Tibial nerve (tissue), 4 donors: Measurements from ENCODE around the gene ZBTB2. TPM values are rescaled to one million over a fixed set of nuclear protein-coding genes. Genes with fewer than 3 reads are reported as not detected.
A peak's percentile ranks its signal among the peaks of the same experiment; 100 is the strongest.

ENCODE experiments used
- DNase-seq, 2 donors: peaks; one replicate each; pipeline ENCODE4 v3.0.0-alpha.2; 2019; ENCODE audit warnings: low spot score in 2 of 2
- H3K27ac ChIP-seq, 4 donors: fragments of 200-600 bp; sonication (generic) in 3 of 4; one replicate each; pipeline ENCODE4 v1.5.1; 2017 to 2019; ENCODE audit warnings: mild to moderate bottlenecking in 1 of 4
- H3K27me3 ChIP-seq, 2 donors: fragments of 200-600 bp; sonication (generic) in 1 of 2; one replicate each; pipeline versions ENCODE4 v1.5.1 to v1.6.0; 2017 to 2019
- H3K36me3 ChIP-seq, 3 donors: fragments of 200-600 bp; sonication (generic); one replicate each; pipeline ENCODE4 v1.5.1; 2018 to 2019
- H3K4me1 ChIP-seq, 4 donors: fragments of 200-600 bp; sonication (generic) in 3 of 4; one replicate each; pipeline ENCODE4 v1.5.1; 2017 to 2019
- H3K4me3 ChIP-seq, 4 donors: fragments of 200-600 bp; sonication (generic) in 3 of 4; one replicate each; pipeline ENCODE4 v1.5.1; 2017 to 2019; ENCODE audit warnings: mild to moderate bottlenecking in 1 of 4, moderate library complexity in 1 of 4
- H3K9me3 ChIP-seq, 4 donors: fragments of 200-600 bp; sonication (generic) in 3 of 4; one replicate each; pipeline ENCODE4 v1.5.1; 2017 to 2019
- EP300 ChIP-seq, 2 donors: sonication (generic); formaldehyde crosslinking; IDR thresholded peaks; one replicate each; pipeline ENCODE4 v1.6.1; 2017; ENCODE audit warnings: antibody characterized with exemption in 2 of 2, mild to moderate bottlenecking in 1 of 2
- POLR2A ChIP-seq, 2 donors: fragments of 450-650 bp; IDR thresholded peaks; one replicate each; pipeline ENCODE4 v1.6.1; 2017; ENCODE audit warnings: antibody characterized with exemption in 2 of 2, mild to moderate bottlenecking in 2 of 2, moderate library complexity in 2 of 2
- WGBS, 2 donors: methylation state at CpG; one replicate each; pipeline ENCODE4 v1.1.5; 2018; 5-methylcytosine and 5-hydroxymethylcytosine counted together
- total RNA-seq, 4 donors: library from RNA; depleted of rRNA; stranded (reverse); fragments of >200 nt; gene quantifications; one replicate each; pipeline ENCODE4 v1.1.0, GENCODE V29; 2016
- TF ChIP-seq, protein P1 (sequence below), 5 experiments: fragments of 200-600 bp in 3 of 5; fragments of 450-650 bp in 2 of 5; sonication (generic) in 3 of 5; IDR thresholded peaks; one replicate each; pipeline ENCODE4 v1.5.1; 2016 to 2019; ENCODE audit warnings: antibody characterized with exemption in 5 of 5, mild to moderate bottlenecking in 3 of 5, moderate library complexity in 2 of 5

The ZBTB2 gene
- total RNA-seq, 4 donors from 2014 or later = 5.7 to 13.8 (median 10.2) TPM

DNA sequence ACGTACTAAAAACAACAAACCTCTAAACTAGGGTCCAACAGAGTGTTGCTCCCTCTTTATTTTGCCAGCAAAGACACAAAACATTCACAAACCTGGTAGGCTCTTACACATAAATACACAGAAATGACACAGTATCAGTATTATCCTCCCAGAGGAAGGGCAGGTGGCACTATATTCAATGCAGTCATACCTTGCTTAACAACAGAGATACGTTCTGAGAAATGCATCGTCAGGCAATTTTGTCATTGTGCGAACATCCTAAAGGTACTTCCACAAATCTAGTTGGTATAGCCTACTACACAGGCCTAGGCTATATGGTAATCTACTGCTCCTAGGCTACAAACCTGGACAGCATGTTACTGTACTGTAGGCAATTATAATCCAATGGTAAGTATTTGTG, 9.6 kb downstream of the ZBTB2 start:
- Histone ChIP-seq H3K9me3 (no peaks in the 10 kb centered on the region), H3K4me3 (no peak overlapping the region), H3K27ac (no peak overlapping the region), H3K4me1 (peaks cover 0 to 23% (median 5%) of the 10 kb centered on the region in 4 donors), H3K36me3 (peaks cover 0 to 2% (median 0%) of the 10 kb centered on the region in 3 donors), H3K27me3 (no peaks in the 10 kb centered on the region)
- 78 to 87% methylated on average over 4 of the region's 4 CpGs for WGBS, 2 donors
- DNase-seq = no peak
- TF ChIP-seq EP300 (IDR thresholded peaks at IDR 0.05) (no peak), POLR2A (IDR thresholded peaks at IDR 0.05) (no peak)

DNA sequence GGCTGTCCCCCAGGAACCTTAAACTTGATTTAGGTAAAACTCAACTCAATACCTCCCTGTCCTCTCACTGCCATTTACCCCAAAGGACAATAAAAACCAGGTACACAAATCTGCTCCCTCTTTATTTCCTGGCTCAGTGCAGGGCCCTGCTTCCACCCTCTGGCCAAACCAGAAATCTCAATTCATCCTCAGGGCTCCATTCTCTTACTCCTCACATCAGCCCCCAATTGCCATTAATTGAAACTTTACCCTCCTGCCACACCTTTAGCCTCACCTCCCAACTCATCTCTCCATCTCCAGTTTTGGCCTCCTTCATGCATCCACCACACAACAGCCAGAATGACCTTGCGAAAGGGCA, 10.5 kb downstream of the ZBTB2 start:
- Histone ChIP-seq H3K27me3 (no peaks in the 10 kb centered on the region), H3K27ac (peak overlapping the region in 2 of 4 donors; percentile 26 to 63), H3K4me1 (peaks cover 0 to 26% (median 9%) of the 10 kb centered on the region in 4 donors), H3K4me3 (peak overlapping the region in 1 of 4 donors; percentile 21), H3K9me3 (no peaks in the 10 kb centered on the region), H3K36me3 (peaks cover 0 to 2% (median 0%) of the 10 kb centered on the region in 3 donors)
- no peak for DNase-seq
- WGBS, 2 donors = 96 to 100% methylated on average over 1 of the region's 1 CpG
- TF ChIP-seq, protein P1, sequence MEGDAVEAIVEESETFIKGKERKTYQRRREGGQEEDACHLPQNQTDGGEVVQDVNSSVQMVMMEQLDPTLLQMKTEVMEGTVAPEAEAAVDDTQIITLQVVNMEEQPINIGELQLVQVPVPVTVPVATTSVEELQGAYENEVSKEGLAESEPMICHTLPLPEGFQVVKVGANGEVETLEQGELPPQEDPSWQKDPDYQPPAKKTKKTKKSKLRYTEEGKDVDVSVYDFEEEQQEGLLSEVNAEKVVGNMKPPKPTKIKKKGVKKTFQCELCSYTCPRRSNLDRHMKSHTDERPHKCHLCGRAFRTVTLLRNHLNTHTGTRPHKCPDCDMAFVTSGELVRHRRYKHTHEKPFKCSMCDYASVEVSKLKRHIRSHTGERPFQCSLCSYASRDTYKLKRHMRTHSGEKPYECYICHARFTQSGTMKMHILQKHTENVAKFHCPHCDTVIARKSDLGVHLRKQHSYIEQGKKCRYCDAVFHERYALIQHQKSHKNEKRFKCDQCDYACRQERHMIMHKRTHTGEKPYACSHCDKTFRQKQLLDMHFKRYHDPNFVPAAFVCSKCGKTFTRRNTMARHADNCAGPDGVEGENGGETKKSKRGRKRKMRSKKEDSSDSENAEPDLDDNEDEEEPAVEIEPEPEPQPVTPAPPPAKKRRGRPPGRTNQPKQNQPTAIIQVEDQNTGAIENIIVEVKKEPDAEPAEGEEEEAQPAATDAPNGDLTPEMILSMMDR (IDR thresholded peaks at IDR 0.05) = no peak
- TF ChIP-seq POLR2A (IDR thresholded peaks at IDR 0.05) = no peak
- TF ChIP-seq EP300 (IDR thresholded peaks at IDR 0.05) = no peak

DNA sequence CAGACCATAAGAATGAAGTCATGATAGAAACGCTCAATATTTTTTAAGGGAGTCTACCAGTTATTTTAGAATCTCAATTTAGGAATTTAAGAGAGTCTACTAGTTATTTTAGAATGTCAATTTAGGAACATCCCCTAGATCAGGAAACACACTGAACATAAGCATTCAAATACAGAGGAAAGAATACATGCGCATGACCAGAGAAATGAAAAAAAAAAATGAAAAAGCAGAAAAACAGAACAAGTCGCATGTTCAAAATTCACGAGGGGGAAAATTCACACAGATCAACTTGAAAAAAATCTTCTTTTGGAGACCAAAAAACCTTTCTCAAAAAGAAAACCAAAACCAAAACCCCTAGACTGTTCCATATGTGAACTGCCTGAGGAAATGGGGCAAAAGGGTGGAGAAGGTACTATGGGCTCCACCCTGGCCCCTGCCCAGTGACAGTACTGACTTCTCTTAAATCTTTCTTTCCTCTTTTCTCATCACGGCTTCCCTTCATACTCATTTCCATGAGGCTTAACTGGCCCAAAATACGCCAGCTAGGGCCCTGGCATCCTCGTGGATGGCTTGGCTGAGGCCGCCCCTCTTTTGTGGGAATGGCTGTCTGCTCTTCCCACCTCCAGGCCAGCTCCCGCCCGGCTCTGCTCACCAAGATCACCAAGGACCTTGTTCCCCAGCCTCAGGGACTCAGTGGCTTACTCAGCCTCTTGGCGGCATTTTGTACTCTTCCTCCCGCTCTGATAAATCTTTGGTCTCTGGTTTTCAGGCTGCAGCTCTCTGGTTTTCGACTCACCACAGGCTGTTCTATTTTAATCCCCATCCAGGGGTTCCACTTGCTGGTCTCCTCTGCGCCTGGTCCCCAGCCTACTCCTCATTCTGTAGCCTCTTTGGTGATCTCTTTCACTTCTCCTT, 11.2 kb downstream of the ZBTB2 start:
- Histone ChIP-seq H3K36me3 (peaks cover 0 to 2% (median 0%) of the 10 kb centered on the region in 3 donors), H3K27me3 (no peaks in the 10 kb centered on the region), H3K4me3 (peak overlapping the region in 1 of 4 donors; percentile 21), H3K27ac (peak overlapping the region in 3 of 4 donors; percentile 26 to 63 (median 59)), H3K9me3 (no peaks in the 10 kb centered on the region), H3K4me1 (peaks cover 0 to 27% (median 9%) of the 10 kb centered on the region in 4 donors)
- TF ChIP-seq, protein P1 (IDR thresholded peaks at IDR 0.05) = no peak
- TF ChIP-seq EP300 (IDR thresholded peaks at IDR 0.05) (no peak), POLR2A (IDR thresholded peaks at IDR 0.05) (no peak)
- DNase-seq = no peak
- WGBS, 2 donors = 69 to 73% methylated on average over 14 of the region's 14 CpGs

DNA sequence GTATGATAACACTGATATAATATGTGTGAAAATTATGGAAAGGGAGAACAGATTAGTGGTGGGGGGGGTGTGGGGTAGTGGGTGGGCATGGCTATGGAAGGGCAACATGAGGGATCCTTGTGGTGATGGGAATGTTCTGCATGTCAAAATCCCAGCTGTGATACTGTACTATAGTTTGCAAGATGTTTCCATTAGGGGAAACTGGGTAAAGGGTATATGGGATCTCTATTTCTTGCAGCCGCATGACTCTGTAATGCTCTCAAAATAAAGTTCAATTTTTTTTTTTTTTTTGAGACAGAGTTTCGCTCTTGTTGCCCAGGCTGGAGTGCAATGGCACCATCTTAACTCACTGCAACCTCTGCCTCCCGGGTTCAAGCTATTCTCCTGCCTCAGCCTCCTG, 14.3 kb downstream of the ZBTB2 start:
- H3K9me3 ChIP-seq = no peaks in the 10 kb centered on the region
- H3K4me3 ChIP-seq = no peak overlapping the region
- H3K4me1 ChIP-seq = peaks cover 0 to 34% (median 17%) of the 10 kb centered on the region in 4 donors
- 84 to 86% methylated on average over 3 of the region's 3 CpGs for WGBS, 2 donors
- H3K36me3 ChIP-seq = peaks cover 0 to 6% (median 0%) of the 10 kb centered on the region in 3 donors
- TF ChIP-seq, protein P1 (IDR thresholded peaks at IDR 0.05) = no peak
- TF ChIP-seq POLR2A (IDR thresholded peaks at IDR 0.05) (no peak), EP300 (IDR thresholded peaks at IDR 0.05) (no peak)
- no peak for DNase-seq
- no peak overlapping the region for H3K27ac ChIP-seq
- H3K27me3 ChIP-seq = no peaks in the 10 kb centered on the region

DNA sequence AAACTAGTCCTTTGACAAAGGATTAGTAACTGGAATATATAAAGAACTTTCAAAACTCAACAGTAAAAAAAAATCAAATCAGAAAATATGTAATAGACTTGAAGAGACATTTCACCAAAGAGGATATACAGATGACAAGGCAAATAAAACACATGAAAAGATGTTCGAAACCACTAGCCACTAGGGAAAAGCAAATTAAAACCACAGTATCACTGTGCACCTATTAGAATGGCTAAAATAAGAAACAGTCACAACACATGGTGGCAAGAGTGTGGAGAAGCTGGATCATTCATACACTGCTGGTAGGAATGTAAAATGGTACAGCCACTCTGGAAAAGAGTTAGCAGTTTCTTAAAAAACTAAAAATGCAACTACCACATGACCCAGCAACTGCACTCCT, 14.9 kb downstream of the ZBTB2 start:
- Histone ChIP-seq H3K27me3 (no peaks in the 10 kb centered on the region), H3K36me3 (peaks cover 0 to 13% (median under 1%) of the 10 kb centered on the region in 3 donors), H3K27ac (peak overlapping the region in 1 of 4 donors; percentile 22), H3K4me1 (peaks cover 0 to 34% (median 17%) of the 10 kb centered on the region in 4 donors), H3K4me3 (no peak overlapping the region), H3K9me3 (no peaks in the 10 kb centered on the region)
- 71 to 81% methylated on average over 1 of the region's 1 CpG for WGBS, 2 donors
- DNase-seq = no peak
- TF ChIP-seq EP300 (IDR thresholded peaks at IDR 0.05) (no peak), POLR2A (IDR thresholded peaks at IDR 0.05) (no peak)
- TF ChIP-seq, protein P1 (IDR thresholded peaks at IDR 0.05) = no peak
